Fibroblast of pulmonary artery (primary cell): ENCODE results near the gene DDI2.

ENCODE experiments used
- DNase-seq: peaks from one replicate; pipeline ENCODE4 v3.0.0-alpha.2; 2010; ENCODE audit warnings: low read depth
- H3K4me3 ChIP-seq: replicated peaks from 2 replicates; pipeline ENCODE4 v1.5.1; 2011; ENCODE audit warnings: low read depth, mild to moderate bottlenecking, control low read depth, low read length, moderate library complexity
- CTCF ChIP-seq: IDR thresholded peaks from 2 replicates; pipeline ENCODE4 v1.5.1; 2011; ENCODE audit warnings: mild to moderate bottlenecking, control low read depth, low read length, inconsistent platforms; ENCODE audit errors: missing control alignments

The DDI2 gene

GRCh38 chr1:15575549-15576150, 41.6 kb upstream of the DDI2 start:
- no peak for TF ChIP-seq CTCF
- no peak for DNase-seq
- no peak overlapping the region for H3K4me3 ChIP-seq

GRCh38 chr1:15577691-15578090, 39.6 kb upstream of the DDI2 start:
- no peak overlapping the region for H3K4me3 ChIP-seq
- TF ChIP-seq CTCF: no peak
- DNase-seq: no peak

- no peak for TF ChIP-seq CTCF
- DNase-seq: no peak
- no peak overlapping the region for H3K4me3 ChIP-seq
These were observed 38.2 kb upstream of the DDI2 start for GRCh38 chr1:15578921-15579682.

- TF ChIP-seq CTCF: no peak
- H3K4me3 ChIP-seq: no peak overlapping the region
- no peak for DNase-seq
These were observed 37.6 kb upstream of the DDI2 start for GRCh38 chr1:15579683-15580047.

- H3K4me3 ChIP-seq: no peak overlapping the region
- no peak for DNase-seq
- no peak for TF ChIP-seq CTCF
These were observed 34.1 kb upstream of the DDI2 start for GRCh38 chr1:15583016-15583706.

GRCh38 chr1:15584489-15585363, 32.5 kb upstream of the DDI2 start, which contains the start of gene AGMAT:
Gene AGMAT (minus strand): TSS chr1:15585051. CDS start chr1:15584967, 84 bp downstream.
- peak; percentile 25 for DNase-seq
- TF ChIP-seq CTCF: peak; percentile 30
- H3K4me3 ChIP-seq: peak within 1 kb of the TSS; percentile 42
